ENCODE results near the gene ATP6V0D1. TPM values are rescaled to one million over a fixed set of nuclear protein-coding genes. Genes with fewer than 3 reads are reported as not detected.

ATP6V0D1 gene
- polyA plus RNA-seq, 1 of the 3 experiments (the other 2 are of a cell fraction): 135 TPM

DNA sequence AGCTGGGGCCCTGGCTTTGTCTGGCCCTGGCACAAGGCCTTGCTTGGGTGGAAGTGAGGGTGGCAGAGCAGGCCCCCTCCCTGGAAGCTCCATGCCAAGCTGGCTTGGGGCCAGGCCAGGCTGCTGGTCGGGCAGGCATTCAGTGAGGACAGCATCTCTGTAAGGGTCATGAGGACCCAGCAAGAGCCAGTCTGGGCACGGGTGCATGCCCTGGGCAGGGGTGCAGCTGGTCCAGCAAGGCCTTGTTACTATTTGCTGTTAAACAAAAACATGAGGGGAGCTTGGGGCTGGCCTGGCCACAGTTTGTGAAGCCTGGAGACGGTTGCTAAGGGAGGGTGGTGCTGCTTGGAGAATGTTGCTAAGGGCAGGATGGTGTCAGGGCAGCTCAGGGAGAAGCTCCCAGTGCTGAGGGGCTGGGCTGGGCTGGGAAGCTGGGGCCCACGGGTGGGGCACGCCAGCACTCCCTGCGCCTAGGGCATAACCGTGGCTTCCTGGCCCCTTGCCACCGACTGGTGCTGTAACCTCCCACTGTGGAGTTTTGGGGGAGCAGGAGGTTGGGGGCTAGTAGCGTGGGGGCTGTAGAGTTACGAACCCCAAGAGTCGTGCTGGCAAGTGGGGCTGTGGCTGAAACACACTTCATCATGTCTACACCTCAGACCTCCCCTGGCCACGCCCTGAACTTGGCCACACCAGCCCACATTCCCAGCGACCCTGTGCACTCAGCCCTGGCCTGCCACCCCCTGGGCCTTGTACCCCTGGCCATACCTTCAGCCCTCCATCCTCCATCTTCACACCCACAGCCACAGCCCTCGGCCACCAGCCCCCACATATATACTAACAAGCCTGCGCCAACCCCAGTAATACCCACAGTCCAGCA lies 89.3 kb downstream of the ATP6V0D1 start:
- Histone ChIP-seq H3F3A (replicated peaks; ENCODE audit: insufficient read depth) (peaks cover 5% of the 10 kb centered on the region), H3K4me3 (ENCODE audit: low read depth in 2 of 2, low read length in 1 of 2) (peak overlapping the region in 1 of 2 experiments; percentile 55; a peak in 1 of 4 replicates), H3K4me2 (no peak overlapping the region), H3K9me3 (no peaks in the 10 kb centered on the region), H3K4me1 (ENCODE audit: control insufficient read depth in 1 of 2, insufficient read depth in 2 of 2, low read depth in 1 of 2, low read length in 1 of 2) (peaks cover 10 to 55% of the 10 kb centered on the region in 2 experiments; a peak in 2 of 4 replicates), H3K9me2 (no peaks in the 10 kb centered on the region), H3K79me2 (ENCODE audit: insufficient read depth) (no peaks in the 10 kb centered on the region), H2AFZ (ENCODE audit: low read depth) (no peak overlapping the region), H3K9ac (no peak overlapping the region), H3K36me3 (replicated peaks in 1 of 2; ENCODE audit: control insufficient read depth in 1 of 2, insufficient read depth in 2 of 2, low read length in 1 of 2) (no peaks in the 10 kb centered on the region), H3K27ac (ENCODE audit: low read depth in 2 of 2, low read length in 1 of 2) (peak overlapping the region in 1 of 2 experiments; percentile 31; a peak in 1 of 4 replicates), H4K20me1 (ENCODE audit: insufficient read depth) (no peaks in the 10 kb centered on the region), H3K27me3 (ENCODE audit: insufficient read depth) (no peaks in the 10 kb centered on the region)
- ChIA-PET POLR2A (interaction anchor here (0.6 kb wide), 1 partner anchor 299 kb away, joined by 5 read pairs; no protein-coding TSS in a partner anchor), CTCF (interaction anchor here (0.6 to 2.4 kb wide), 10 partner anchors 18 to 131 kb away, joined by 3 to 12 read pairs (median 3); partner anchors contain the start of gene ATP6V0D1)
- no peak for TF ChIP-seq GABPA (IDR thresholded peaks at IDR 0.05; ENCODE audit: low read depth)
- TF ChIP-seq MEF2A (IDR thresholded peaks at IDR 0.05; ENCODE audit: borderline replicate concordance, low read depth): no peak
- no peak for TF ChIP-seq TCF12 (IDR thresholded peaks at IDR 0.05)
- TF ChIP-seq TAF1 (IDR thresholded peaks at IDR 0.05; ENCODE audit: borderline replicate concordance, low read depth, low read length): no peak
- TF ChIP-seq RFX5 (IDR thresholded peaks at IDR 0.05; ENCODE audit: low read length): no peak
- no peak for TF ChIP-seq RCOR1 (IDR thresholded peaks at IDR 0.05; ENCODE audit: low read length)
- TF ChIP-seq JUND (IDR thresholded peaks at IDR 0.05): no peak
- no peak for TF ChIP-seq EP300 (IDR thresholded peaks at IDR 0.05; ENCODE audit: borderline replicate concordance in 1 of 2, low read depth in 1 of 2, low read length in 1 of 2)
- TF ChIP-seq, protein P1, sequence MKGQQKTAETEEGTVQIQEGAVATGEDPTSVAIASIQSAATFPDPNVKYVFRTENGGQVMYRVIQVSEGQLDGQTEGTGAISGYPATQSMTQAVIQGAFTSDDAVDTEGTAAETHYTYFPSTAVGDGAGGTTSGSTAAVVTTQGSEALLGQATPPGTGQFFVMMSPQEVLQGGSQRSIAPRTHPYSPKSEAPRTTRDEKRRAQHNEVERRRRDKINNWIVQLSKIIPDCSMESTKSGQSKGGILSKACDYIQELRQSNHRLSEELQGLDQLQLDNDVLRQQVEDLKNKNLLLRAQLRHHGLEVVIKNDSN (IDR thresholded peaks at IDR 0.05; ENCODE audit: borderline replicate concordance, low read depth): no peak
- DNase-seq: peak; percentile 50
- WGBS (ENCODE audit: low lambda C conversion rate): 83% methylated on average over 9 of the region's 15 CpGs

- Histone ChIP-seq H3F3A (replicated peaks; ENCODE audit: insufficient read depth) (peaks cover 5% of the 10 kb centered on the region), H3K79me2 (ENCODE audit: insufficient read depth) (no peaks in the 10 kb centered on the region), H3K4me2 (no peak overlapping the region), H3K9ac (no peak overlapping the region), H2AFZ (ENCODE audit: low read depth) (no peak overlapping the region), H4K20me1 (ENCODE audit: insufficient read depth) (no peaks in the 10 kb centered on the region), H3K36me3 (replicated peaks in 1 of 2; ENCODE audit: control insufficient read depth in 1 of 2, insufficient read depth in 2 of 2, low read length in 1 of 2) (no peaks in the 10 kb centered on the region), H3K9me2 (no peaks in the 10 kb centered on the region), H3K4me3 (ENCODE audit: low read depth in 2 of 2, low read length in 1 of 2) (no peak overlapping the region), H3K27ac (ENCODE audit: low read depth in 2 of 2, low read length in 1 of 2) (peak overlapping the region in 1 of 2 experiments; percentile 29; a peak in 1 of 4 replicates), H3K9me3 (no peaks in the 10 kb centered on the region), H3K27me3 (ENCODE audit: insufficient read depth) (no peaks in the 10 kb centered on the region), H3K4me1 (ENCODE audit: control insufficient read depth in 1 of 2, insufficient read depth in 2 of 2, low read depth in 1 of 2, low read length in 1 of 2) (peaks cover 10 to 48% of the 10 kb centered on the region in 2 experiments; a peak in 2 of 4 replicates)
- DNase-seq: no peak
- POLR2A ChIA-PET: interaction anchor here (0.6 kb wide), 1 partner anchor 298 kb away, joined by 5 read pairs; no protein-coding TSS in a partner anchor
- 96% methylated on average over 7 of the region's 11 CpGs for WGBS (ENCODE audit: low lambda C conversion rate)
- CTCF ChIA-PET: interaction anchor here (0.9 to 2.4 kb wide), 7 partner anchors 18 to 130 kb away, joined by 3 to 12 read pairs (median 3); partner anchors contain the start of genes ATP6V0D1, KCTD19 and LRRC36
- no peak for TF ChIP-seq RFX5 (IDR thresholded peaks at IDR 0.05; ENCODE audit: low read length)
- TF ChIP-seq, protein P2, sequence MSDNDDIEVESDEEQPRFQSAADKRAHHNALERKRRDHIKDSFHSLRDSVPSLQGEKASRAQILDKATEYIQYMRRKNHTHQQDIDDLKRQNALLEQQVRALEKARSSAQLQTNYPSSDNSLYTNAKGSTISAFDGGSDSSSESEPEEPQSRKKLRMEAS (IDR thresholded peaks at IDR 0.05; ENCODE audit: low read depth): no peak
- TF ChIP-seq POLR2AphosphoS5 (IDR thresholded peaks at IDR 0.05; ENCODE audit: low read depth, low read length): no peak
- TF ChIP-seq SIN3A (IDR thresholded peaks at IDR 0.05; ENCODE audit: borderline replicate concordance, low read depth, low read length): no peak
- TF ChIP-seq MEF2A (IDR thresholded peaks at IDR 0.05; ENCODE audit: borderline replicate concordance, low read depth): no peak
- TF ChIP-seq PBX3 (IDR thresholded peaks at IDR 0.05): no peak
- TF ChIP-seq SMC3 (IDR thresholded peaks at IDR 0.05; ENCODE audit: low read depth, low read length): no peak
- TF ChIP-seq, protein P3, sequence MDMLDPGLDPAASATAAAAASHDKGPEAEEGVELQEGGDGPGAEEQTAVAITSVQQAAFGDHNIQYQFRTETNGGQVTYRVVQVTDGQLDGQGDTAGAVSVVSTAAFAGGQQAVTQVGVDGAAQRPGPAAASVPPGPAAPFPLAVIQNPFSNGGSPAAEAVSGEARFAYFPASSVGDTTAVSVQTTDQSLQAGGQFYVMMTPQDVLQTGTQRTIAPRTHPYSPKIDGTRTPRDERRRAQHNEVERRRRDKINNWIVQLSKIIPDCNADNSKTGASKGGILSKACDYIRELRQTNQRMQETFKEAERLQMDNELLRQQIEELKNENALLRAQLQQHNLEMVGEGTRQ (IDR thresholded peaks at IDR 0.05; ENCODE audit: borderline replicate concordance, low read depth, low read length): no peak
- no peak for TF ChIP-seq TCF12 (IDR thresholded peaks at IDR 0.05)
- TF ChIP-seq EZH2phosphoT487 (IDR thresholded peaks at IDR 0.05; ENCODE audit: borderline replicate concordance, low read depth): no peak
- TF ChIP-seq, protein P4, sequence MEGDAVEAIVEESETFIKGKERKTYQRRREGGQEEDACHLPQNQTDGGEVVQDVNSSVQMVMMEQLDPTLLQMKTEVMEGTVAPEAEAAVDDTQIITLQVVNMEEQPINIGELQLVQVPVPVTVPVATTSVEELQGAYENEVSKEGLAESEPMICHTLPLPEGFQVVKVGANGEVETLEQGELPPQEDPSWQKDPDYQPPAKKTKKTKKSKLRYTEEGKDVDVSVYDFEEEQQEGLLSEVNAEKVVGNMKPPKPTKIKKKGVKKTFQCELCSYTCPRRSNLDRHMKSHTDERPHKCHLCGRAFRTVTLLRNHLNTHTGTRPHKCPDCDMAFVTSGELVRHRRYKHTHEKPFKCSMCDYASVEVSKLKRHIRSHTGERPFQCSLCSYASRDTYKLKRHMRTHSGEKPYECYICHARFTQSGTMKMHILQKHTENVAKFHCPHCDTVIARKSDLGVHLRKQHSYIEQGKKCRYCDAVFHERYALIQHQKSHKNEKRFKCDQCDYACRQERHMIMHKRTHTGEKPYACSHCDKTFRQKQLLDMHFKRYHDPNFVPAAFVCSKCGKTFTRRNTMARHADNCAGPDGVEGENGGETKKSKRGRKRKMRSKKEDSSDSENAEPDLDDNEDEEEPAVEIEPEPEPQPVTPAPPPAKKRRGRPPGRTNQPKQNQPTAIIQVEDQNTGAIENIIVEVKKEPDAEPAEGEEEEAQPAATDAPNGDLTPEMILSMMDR (IDR thresholded peaks at IDR 0.05): no peak
- TF ChIP-seq, protein P1 (IDR thresholded peaks at IDR 0.05; ENCODE audit: borderline replicate concordance, low read depth): no peak
- no peak for TF ChIP-seq FOXM1 (IDR thresholded peaks at IDR 0.05; ENCODE audit: low read depth)
Observed at GRCh38 chr16:67390816-67391423, 90.0 kb downstream of the ATP6V0D1 start.

Data from SK-N-SH (cell line).